Retinal pigment epithelial cell (primary cell): ENCODE results near the gene RPS27.
"Not testable (repeated sequence)": the region's sequence is repeated elsewhere in the genome, so short reads cannot be mapped to it uniquely, and the experiment has no call there.

Experiments
- DNase-seq: peaks from one replicate; pipeline ENCODE4 v3.0.0-alpha.2; 2010; ENCODE audit warnings: low read depth
- H3K4me3 ChIP-seq: 2 replicates; pipeline ENCODE4 v1.5.1; 2011; ENCODE audit warnings: mild to moderate bottlenecking, low read length, control low read depth, moderate library complexity
- CTCF ChIP-seq: conservative IDR thresholded peaks from 2 replicates; pipeline ENCODE4 v1.5.1; 2011; ENCODE audit warnings: low read depth, low read length, control low read depth, inconsistent platforms

Gene RPS27

GRCh38 chr1:154014154-154014907 is 23.8 kb downstream of the RPS27 start:
- DNase-seq = no peak
- TF ChIP-seq CTCF = no peak
- no peak overlapping the region for H3K4me3 ChIP-seq

- DNase-seq = no peak
- no peak for TF ChIP-seq CTCF
- H3K4me3 ChIP-seq = no peak overlapping the region
Observed at GRCh38 chr1:154019269-154019668, 28.7 kb downstream of the RPS27 start.

- no peak for DNase-seq
- TF ChIP-seq CTCF = no peak
- no peak overlapping the region for H3K4me3 ChIP-seq
Observed at GRCh38 chr1:154019940-154020339, 29.4 kb downstream of the RPS27 start.

- not testable (repeated sequence) for DNase-seq, H3K4me3 ChIP-seq
Observed at GRCh38 chr1:154033697-154034096, 43.1 kb downstream of the RPS27 start.
